AG10803 (cell line): ENCODE data around the gene FAM3A.
"Not testable (repeated sequence)": the region's sequence is repeated elsewhere in the genome, so short reads cannot be mapped to it uniquely, and the experiment has no call there.

Experiments
- DNase-seq: peaks from one replicate; pipeline ENCODE4 v3.0.0; 2010; ENCODE audit warnings: low read depth
- H3K4me3 ChIP-seq: 2 replicates; pipeline ENCODE4 v1.5.1; 2011; ENCODE audit warnings: mild to moderate bottlenecking, low read length, control low read depth
- CTCF ChIP-seq: conservative IDR thresholded peaks from 2 replicates; pipeline ENCODE4 v1.5.1; 2011; ENCODE audit warnings: mild to moderate bottlenecking, low read length, control low read depth, inconsistent platforms

Gene FAM3A

GRCh38 chrX:154515966-154516655, at the start of gene FAM3A:
TSS of gene FAM3A (minus strand) at chrX:154516232. CDS start at chrX:154515772, 460 bp downstream.
- peak; percentile 86 for DNase-seq
- H3K4me3 ChIP-seq = peak within 1 kb of the TSS; percentile 70
- TF ChIP-seq CTCF = no peak

DNA sequence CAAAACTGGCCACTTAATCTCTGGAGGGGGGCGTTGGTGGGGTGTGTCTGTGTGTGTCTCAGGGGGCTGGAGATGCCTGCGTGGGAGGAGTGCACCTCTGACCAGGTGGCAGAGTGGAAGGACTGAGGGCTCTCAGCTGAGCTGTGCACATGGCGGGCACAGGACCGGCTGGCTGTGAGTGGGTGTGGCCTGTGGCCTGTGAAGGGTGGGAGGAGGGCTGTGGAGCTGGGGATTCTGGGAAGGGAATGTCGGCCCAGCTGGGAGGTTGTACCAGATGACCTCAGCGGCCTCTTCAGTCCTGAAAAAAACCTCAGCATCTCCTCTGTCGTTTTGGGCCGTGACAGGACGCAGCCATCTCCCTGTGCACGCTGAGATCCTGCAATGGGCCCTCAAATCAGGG, 46.3 kb upstream of the FAM3A start:
- not testable (repeated sequence) for DNase-seq, H3K4me3 ChIP-seq

DNA sequence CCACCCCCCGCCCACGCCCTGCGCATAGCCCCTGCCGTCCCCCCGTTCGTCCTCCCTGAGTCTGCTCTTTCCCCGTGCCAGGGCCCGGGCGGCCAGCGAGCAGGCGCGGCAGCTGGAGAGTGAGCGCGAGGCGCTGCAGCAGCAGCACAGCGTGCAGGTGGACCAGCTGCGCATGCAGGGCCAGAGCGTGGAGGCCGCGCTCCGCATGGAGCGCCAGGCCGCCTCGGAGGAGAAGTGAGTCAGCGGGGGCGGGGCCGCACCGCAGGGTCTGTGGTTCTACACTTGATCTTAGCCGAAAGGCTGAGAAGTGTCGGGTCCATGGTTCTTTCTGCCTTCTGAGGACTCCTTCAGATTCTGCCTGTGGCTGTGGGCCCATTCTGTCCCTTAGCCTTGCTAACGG, 44.3 kb upstream of the FAM3A start:
- H3K4me3 ChIP-seq, DNase-seq: not testable (repeated sequence)

DNA sequence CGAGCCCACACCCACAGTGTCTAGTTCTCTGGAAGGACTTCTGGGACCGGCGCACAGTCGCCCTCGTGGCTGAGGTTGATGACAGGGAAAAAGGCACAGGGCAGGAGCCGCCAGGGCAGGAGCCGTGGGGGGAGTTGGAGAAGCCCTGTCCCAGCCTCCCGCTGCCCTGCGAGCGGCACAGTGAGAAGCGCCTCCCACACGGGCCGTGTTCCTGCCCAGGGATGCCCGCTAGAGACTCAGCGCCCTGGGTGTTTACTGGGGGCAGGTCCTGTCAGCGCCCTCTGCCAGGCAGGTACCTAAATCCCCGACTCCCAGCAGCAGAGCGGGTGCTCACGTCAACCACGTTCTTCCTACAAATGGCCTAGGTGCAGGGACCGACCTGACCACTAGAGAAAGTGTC, 42.9 kb upstream of the FAM3A start:
- H3K4me3 ChIP-seq, DNase-seq: not testable (repeated sequence)

- not testable (repeated sequence) for DNase-seq, H3K4me3 ChIP-seq
Measured at GRCh38 chrX:154558060-154558690, 42.1 kb upstream of the FAM3A start.

DNA sequence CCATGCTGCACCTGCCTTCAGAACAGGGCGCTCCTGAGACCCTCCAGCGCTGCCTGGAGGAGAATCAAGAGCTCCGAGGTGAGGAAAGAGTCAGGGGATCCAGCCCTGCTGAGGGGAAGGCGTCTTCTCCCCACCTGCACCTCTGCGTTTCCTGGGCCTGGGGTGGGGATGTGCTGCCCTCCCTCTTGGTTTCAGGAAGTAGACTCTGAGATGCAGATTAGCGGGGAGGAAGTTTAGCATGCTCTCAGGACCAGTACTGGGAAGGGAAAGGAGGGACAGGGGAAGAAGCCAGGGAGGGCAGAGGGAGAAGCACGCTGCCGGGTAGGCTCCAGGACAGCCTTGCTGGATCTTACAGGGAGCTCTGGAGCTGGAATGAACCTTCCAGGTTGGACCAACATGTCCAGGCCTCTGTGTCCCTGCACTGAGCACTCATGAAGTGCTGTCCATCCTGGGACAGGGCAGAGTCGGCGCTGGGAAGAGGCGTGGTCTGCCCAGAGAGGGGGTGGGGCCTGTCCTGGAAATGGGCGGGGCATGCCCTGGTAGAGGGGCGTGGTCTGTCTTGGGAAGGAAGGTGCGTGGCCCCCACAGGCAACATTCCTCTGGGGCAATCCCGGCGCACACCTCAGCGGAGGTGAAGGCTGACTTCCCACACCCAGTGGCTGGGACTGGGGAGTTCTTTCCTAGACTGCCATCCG, 36.2 kb upstream of the FAM3A start:
- not testable (repeated sequence) for H3K4me3 ChIP-seq, DNase-seq

- TF ChIP-seq CTCF = no peak
- DNase-seq = no peak
- no peak overlapping the region for H3K4me3 ChIP-seq
Measured at GRCh38 chrX:154549766-154550165, 33.7 kb upstream of the FAM3A start.

DNA sequence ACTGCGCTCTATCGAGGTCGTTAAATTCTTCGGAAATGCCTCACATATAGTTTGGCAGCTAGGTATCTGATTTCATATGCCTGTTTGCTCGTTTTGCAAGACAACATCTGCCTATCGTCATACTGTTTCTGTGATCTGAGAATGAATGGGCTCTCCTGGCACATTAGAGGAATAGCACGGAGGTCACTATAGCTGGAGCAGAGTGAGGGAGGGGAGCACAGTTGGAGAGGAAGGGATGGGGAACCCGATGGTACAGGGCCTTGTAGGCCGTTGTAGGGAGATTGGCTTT, 31.9 kb upstream of the FAM3A start:
- no peak for TF ChIP-seq CTCF
- peak overlapping the region; percentile 80 for H3K4me3 ChIP-seq
- DNase-seq = peak; percentile 39

DNA sequence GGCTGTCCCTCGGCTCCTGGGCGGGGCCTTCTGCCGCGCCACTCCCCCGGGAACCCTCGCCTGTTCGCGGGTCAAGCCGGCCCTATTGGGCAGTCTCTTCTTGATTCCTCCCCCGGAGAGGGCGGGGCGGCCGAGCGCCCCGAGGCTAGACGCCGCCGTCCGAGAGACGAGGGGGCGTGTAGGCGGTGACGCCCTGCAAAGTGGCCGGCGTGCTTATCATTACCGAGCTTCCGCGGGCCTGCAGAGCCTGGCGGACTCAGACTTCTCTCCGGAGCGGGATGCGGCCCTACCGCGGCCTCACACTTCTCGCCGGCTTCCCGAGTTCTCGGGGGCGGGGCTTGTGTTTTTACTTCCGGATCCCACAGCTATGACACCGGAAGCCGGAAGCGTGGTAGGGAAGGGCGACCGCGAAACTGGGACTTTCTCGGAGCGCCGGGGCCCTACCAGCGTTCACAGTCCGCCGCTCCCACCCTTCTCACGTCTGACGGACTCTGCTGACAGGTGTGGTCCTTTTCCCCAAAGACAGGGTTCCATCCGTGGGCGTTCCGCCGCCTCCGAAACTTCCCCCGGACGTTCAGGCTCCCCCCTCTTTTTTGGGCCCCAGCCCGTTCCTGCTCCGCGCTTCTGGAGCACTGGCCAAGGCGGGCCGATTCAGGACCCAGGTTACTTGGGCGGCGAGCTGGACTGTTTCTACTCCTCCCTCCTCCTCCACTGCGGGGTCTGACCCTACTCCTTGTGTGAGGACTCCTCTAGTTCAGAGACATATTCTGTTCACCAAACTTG, 31.4 kb upstream of the FAM3A start, which contains the start of gene IKBKG:
TSS of gene IKBKG (plus strand) at position 376 of the 783 bp plus-strand sequence. CDS start 4,383 bp downstream, outside the sequence.
- peak; percentile 87 for DNase-seq
- peak within 1 kb of the TSS; percentile 80 for H3K4me3 ChIP-seq
- no peak for TF ChIP-seq CTCF
